ENCODE data around the gene NUCKS1.

The NUCKS1 gene

GRCh38 chr1:205748403-205749233 is 1.4 kb downstream of the NUCKS1 start:
- DNase-seq (ENCODE audit: low read depth), result peak; percentile 87
- no peaks in the 10 kb centered on the region for H3K36me3 ChIP-seq (ENCODE audit: control insufficient read depth, insufficient read depth, low read length, severe bottlenecking)
- peak overlapping the region; percentile 96 for H3K4me3 ChIP-seq (ENCODE audit: low read length)
- peak overlapping the region; percentile 97 for H3K9ac ChIP-seq (ENCODE audit: low read length)
- H3K4me1 ChIP-seq (ENCODE audit: control insufficient read depth, insufficient read depth, low read length), result peaks cover 26% of the 10 kb centered on the region
- H3K9me3 ChIP-seq (ENCODE audit: control insufficient read depth, low read length), result no peaks in the 10 kb centered on the region
- H3K27me3 ChIP-seq (replicated peaks; ENCODE audit: control insufficient read depth, insufficient read depth, low read length), result no peaks in the 10 kb centered on the region

GRCh38 chr1:205746757-205747412 is 3.1 kb downstream of the NUCKS1 start:
- H3K4me1 ChIP-seq (ENCODE audit: control insufficient read depth, insufficient read depth, low read length), result peaks cover 26% of the 10 kb centered on the region
- H3K9me3 ChIP-seq (ENCODE audit: control insufficient read depth, low read length), result no peaks in the 10 kb centered on the region
- peak overlapping the region; percentile 97 for H3K9ac ChIP-seq (ENCODE audit: low read length)
- peak overlapping the region; percentile 96 for H3K4me3 ChIP-seq (ENCODE audit: low read length)
- H3K27me3 ChIP-seq (replicated peaks; ENCODE audit: control insufficient read depth, insufficient read depth, low read length), result no peaks in the 10 kb centered on the region
- DNase-seq (ENCODE audit: low read depth), result no peak
- H3K36me3 ChIP-seq (ENCODE audit: control insufficient read depth, insufficient read depth, low read length, severe bottlenecking), result no peaks in the 10 kb centered on the region

GRCh38 chr1:205744403-205744802 is 5.6 kb downstream of the NUCKS1 start:
- DNase-seq (ENCODE audit: low read depth), result no peak
- Histone ChIP-seq H3K9me3 (ENCODE audit: control insufficient read depth, low read length) (no peaks in the 10 kb centered on the region), H3K9ac (ENCODE audit: low read length) (no peak overlapping the region), H3K36me3 (ENCODE audit: control insufficient read depth, insufficient read depth, low read length, severe bottlenecking) (peaks cover 3% of the 10 kb centered on the region), H3K27me3 (replicated peaks; ENCODE audit: control insufficient read depth, insufficient read depth, low read length) (no peaks in the 10 kb centered on the region), H3K4me1 (ENCODE audit: control insufficient read depth, insufficient read depth, low read length) (peaks cover 31% of the 10 kb centered on the region), H3K4me3 (ENCODE audit: low read length) (no peak overlapping the region)

GRCh38 chr1:205743977-205744376 is 6.0 kb downstream of the NUCKS1 start:
- Histone ChIP-seq H3K4me3 (ENCODE audit: low read length) (no peak overlapping the region), H3K36me3 (ENCODE audit: control insufficient read depth, insufficient read depth, low read length, severe bottlenecking) (peaks cover 3% of the 10 kb centered on the region), H3K9ac (ENCODE audit: low read length) (no peak overlapping the region), H3K27me3 (replicated peaks; ENCODE audit: control insufficient read depth, insufficient read depth, low read length) (no peaks in the 10 kb centered on the region), H3K4me1 (ENCODE audit: control insufficient read depth, insufficient read depth, low read length) (peaks cover 36% of the 10 kb centered on the region), H3K9me3 (ENCODE audit: control insufficient read depth, low read length) (no peaks in the 10 kb centered on the region)
- no peak for DNase-seq (ENCODE audit: low read depth)

GRCh38 chr1:205741681-205742080 is 8.3 kb downstream of the NUCKS1 start:
- H3K9me3 ChIP-seq (ENCODE audit: control insufficient read depth, low read length), result no peaks in the 10 kb centered on the region
- peaks cover 25% of the 10 kb centered on the region for H3K4me1 ChIP-seq (ENCODE audit: control insufficient read depth, insufficient read depth, low read length)
- DNase-seq (ENCODE audit: low read depth), result no peak
- peaks cover 3% of the 10 kb centered on the region for H3K36me3 ChIP-seq (ENCODE audit: control insufficient read depth, insufficient read depth, low read length, severe bottlenecking)
- no peaks in the 10 kb centered on the region for H3K27me3 ChIP-seq (replicated peaks; ENCODE audit: control insufficient read depth, insufficient read depth, low read length)
- no peak overlapping the region for H3K4me3 ChIP-seq (ENCODE audit: low read length)
- no peak overlapping the region for H3K9ac ChIP-seq (ENCODE audit: low read length)

GRCh38 chr1:205739348-205740160 is 10.4 kb downstream of the NUCKS1 start:
- Histone ChIP-seq H3K4me1 (ENCODE audit: control insufficient read depth, insufficient read depth, low read length) (peaks cover 14% of the 10 kb centered on the region), H3K9ac (ENCODE audit: low read length) (peak overlapping the region; percentile 59), H3K36me3 (ENCODE audit: control insufficient read depth, insufficient read depth, low read length, severe bottlenecking) (peaks cover 18% of the 10 kb centered on the region), H3K4me3 (ENCODE audit: low read length) (no peak overlapping the region), H3K27me3 (replicated peaks; ENCODE audit: control insufficient read depth, insufficient read depth, low read length) (no peaks in the 10 kb centered on the region), H3K9me3 (ENCODE audit: control insufficient read depth, low read length) (no peaks in the 10 kb centered on the region)
- peak; percentile 85 for DNase-seq (ENCODE audit: low read depth)

- peaks cover 26% of the 10 kb centered on the region for H3K4me1 ChIP-seq (ENCODE audit: control insufficient read depth, insufficient read depth, low read length)
- no peak overlapping the region for H3K9ac ChIP-seq (ENCODE audit: low read length)
- H3K27me3 ChIP-seq (replicated peaks; ENCODE audit: control insufficient read depth, insufficient read depth, low read length), result no peaks in the 10 kb centered on the region
- no peak overlapping the region for H3K4me3 ChIP-seq (ENCODE audit: low read length)
- DNase-seq (ENCODE audit: low read depth), result no peak
- peaks cover 30% of the 10 kb centered on the region for H3K36me3 ChIP-seq (ENCODE audit: control insufficient read depth, insufficient read depth, low read length, severe bottlenecking)
- H3K9me3 ChIP-seq (ENCODE audit: control insufficient read depth, low read length), result no peaks in the 10 kb centered on the region
Observed at GRCh38 chr1:205735218-205735617, 14.8 kb downstream of the NUCKS1 start.

- Histone ChIP-seq H3K36me3 (ENCODE audit: control insufficient read depth, insufficient read depth, low read length, severe bottlenecking) (peaks cover 32% of the 10 kb centered on the region), H3K4me3 (ENCODE audit: low read length) (no peak overlapping the region), H3K4me1 (ENCODE audit: control insufficient read depth, insufficient read depth, low read length) (peaks cover 15% of the 10 kb centered on the region), H3K9me3 (ENCODE audit: control insufficient read depth, low read length) (no peaks in the 10 kb centered on the region), H3K9ac (ENCODE audit: low read length) (no peak overlapping the region), H3K27me3 (replicated peaks; ENCODE audit: control insufficient read depth, insufficient read depth, low read length) (no peaks in the 10 kb centered on the region)
- DNase-seq (ENCODE audit: low read depth), result no peak
Observed at GRCh38 chr1:205733438-205734175, 16.4 kb downstream of the NUCKS1 start.

GRCh38 chr1:205729945-205730610 is 19.9 kb downstream of the NUCKS1 start:
- Histone ChIP-seq H3K4me3 (ENCODE audit: low read length) (no peak overlapping the region), H3K27me3 (replicated peaks; ENCODE audit: control insufficient read depth, insufficient read depth, low read length) (no peaks in the 10 kb centered on the region), H3K4me1 (ENCODE audit: control insufficient read depth, insufficient read depth, low read length) (peaks cover 14% of the 10 kb centered on the region), H3K36me3 (ENCODE audit: control insufficient read depth, insufficient read depth, low read length, severe bottlenecking) (peaks cover 52% of the 10 kb centered on the region), H3K9ac (ENCODE audit: low read length) (no peak overlapping the region), H3K9me3 (ENCODE audit: control insufficient read depth, low read length) (no peaks in the 10 kb centered on the region)
- DNase-seq (ENCODE audit: low read depth), result no peak

GRCh38 chr1:205726619-205727125 is 23.3 kb downstream of the NUCKS1 start:
- DNase-seq (ENCODE audit: low read depth), result no peak
- Histone ChIP-seq H3K9me3 (ENCODE audit: control insufficient read depth, low read length) (no peaks in the 10 kb centered on the region), H3K36me3 (ENCODE audit: control insufficient read depth, insufficient read depth, low read length, severe bottlenecking) (peaks cover 74% of the 10 kb centered on the region), H3K4me1 (ENCODE audit: control insufficient read depth, insufficient read depth, low read length) (peaks cover 4% of the 10 kb centered on the region), H3K27me3 (replicated peaks; ENCODE audit: control insufficient read depth, insufficient read depth, low read length) (no peaks in the 10 kb centered on the region), H3K9ac (ENCODE audit: low read length) (no peak overlapping the region), H3K4me3 (ENCODE audit: low read length) (no peak overlapping the region)
